Neuron (in vitro differentiated cells): ENCODE measurements around the gene PDXP.
"Not testable (repeated sequence)": the region's sequence is repeated elsewhere in the genome, so short reads cannot be mapped to it uniquely, and the experiment has no call there.

Experiments used
- H2AFZ ChIP-seq: one replicate; pipeline ENCODE4 v1.6.1; 2013; ENCODE audit warnings: low read depth, mild to moderate bottlenecking, inconsistent platforms, low read length, moderate library complexity
- H3K27me3 ChIP-seq: one replicate; pipeline ENCODE4 v1.6.1; 2013; ENCODE audit warnings: low read length; ENCODE audit not compliant: insufficient read depth
- H3K36me3 ChIP-seq: one replicate; pipeline ENCODE4 v1.6.1; 2013; ENCODE audit warnings: low read length; ENCODE audit not compliant: insufficient read depth
- H3K4me1 ChIP-seq: one replicate; pipeline ENCODE4 v1.6.1; 2013; ENCODE audit warnings: low read length; ENCODE audit not compliant: insufficient read depth
- H3K4me3 ChIP-seq: 2 replicates; pipeline ENCODE4 v1.5.1; 2013; ENCODE audit warnings: mild to moderate bottlenecking, low read length, moderate library complexity
- H3K9me3 ChIP-seq: one replicate; pipeline ENCODE4 v1.6.1; 2013; ENCODE audit warnings: low read length

Gene PDXP

GRCh38 chr22:37686002-37686982, 27.8 kb downstream of the PDXP start, which contains the start of gene NOL12:
Gene NOL12 (plus strand): TSS chr22:37686343. CDS start chr22:37686393, 50 bp downstream.
- no peaks in the 10 kb centered on the region for H3K27me3 ChIP-seq
- peaks cover 14% of the 10 kb centered on the region for H3K36me3 ChIP-seq
- no peaks in the 10 kb centered on the region for H3K9me3 ChIP-seq
- peak within 1 kb of the TSS; percentile 80 for H3K4me3 ChIP-seq
- peaks cover 3% of the 10 kb centered on the region for H3K4me1 ChIP-seq
- H2AFZ ChIP-seq = peak within 1 kb of the TSS; percentile 78

GRCh38 chr22:37690407-37690806, 31.9 kb downstream of the PDXP start:
- H3K4me3 ChIP-seq = no peak overlapping the region
- no peaks in the 10 kb centered on the region for H3K27me3 ChIP-seq
- no peak overlapping the region for H2AFZ ChIP-seq
- no peaks in the 10 kb centered on the region for H3K9me3 ChIP-seq
- peaks cover 5% of the 10 kb centered on the region for H3K4me1 ChIP-seq
- H3K36me3 ChIP-seq = peaks cover 24% of the 10 kb centered on the region

DNA sequence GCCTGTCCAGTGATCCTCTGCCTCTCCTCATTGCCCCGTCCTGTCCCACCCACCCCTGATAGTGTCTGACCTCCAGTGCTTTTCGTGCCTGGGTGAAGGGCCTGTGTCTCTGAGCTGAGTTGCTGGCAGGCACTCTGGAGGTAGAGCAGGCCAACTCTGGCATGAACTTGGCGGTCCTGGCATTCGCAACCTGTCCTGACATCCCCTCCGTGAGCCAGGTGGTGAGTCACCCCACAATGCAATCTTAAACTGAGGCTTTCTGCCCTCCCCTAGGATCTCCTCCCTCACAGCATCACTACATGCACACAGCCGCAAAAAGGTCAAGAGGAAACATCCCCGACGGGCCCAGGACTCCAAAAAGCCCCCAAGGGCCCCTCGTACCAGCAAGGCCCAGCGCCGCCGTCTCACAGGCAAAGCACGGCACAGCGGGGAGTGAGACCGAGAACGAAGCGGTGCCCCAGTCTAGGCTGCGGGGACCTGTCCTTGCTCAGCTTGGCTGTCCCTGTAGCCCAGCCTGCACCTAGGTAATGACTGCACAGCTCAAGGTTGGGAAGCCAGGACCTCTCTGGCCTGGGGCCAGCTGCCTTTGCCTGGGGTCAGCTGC, 32.5 kb downstream of the PDXP start:
- peaks cover 24% of the 10 kb centered on the region for H3K36me3 ChIP-seq
- no peak overlapping the region for H3K4me3 ChIP-seq
- H2AFZ ChIP-seq = no peak overlapping the region
- H3K27me3 ChIP-seq = no peaks in the 10 kb centered on the region
- H3K4me1 ChIP-seq = peaks cover 11% of the 10 kb centered on the region
- no peaks in the 10 kb centered on the region for H3K9me3 ChIP-seq

- no peak overlapping the region for H3K4me3 ChIP-seq
- no peaks in the 10 kb centered on the region for H3K9me3 ChIP-seq
- H2AFZ ChIP-seq = no peak overlapping the region
- peaks cover 19% of the 10 kb centered on the region for H3K4me1 ChIP-seq
- peaks cover 24% of the 10 kb centered on the region for H3K36me3 ChIP-seq
- H3K27me3 ChIP-seq = no peaks in the 10 kb centered on the region
Measured at GRCh38 chr22:37692627-37693285, 34.2 kb downstream of the PDXP start.

- not testable (repeated sequence) for H3K4me3 ChIP-seq, H3K9me3 ChIP-seq, H3K27me3 ChIP-seq, H2AFZ ChIP-seq
- H3K4me1 ChIP-seq = peaks cover 19% of the 10 kb centered on the region
- peaks cover 17% of the 10 kb centered on the region for H3K36me3 ChIP-seq
Measured at GRCh38 chr22:37694131-37694530, 35.6 kb downstream of the PDXP start.

GRCh38 chr22:37696260-37696656, 37.7 kb downstream of the PDXP start:
- not testable (repeated sequence) for H3K27me3 ChIP-seq, H2AFZ ChIP-seq, H3K9me3 ChIP-seq
- Histone ChIP-seq H3K36me3 (peaks cover 15% of the 10 kb centered on the region), H3K4me3 (peak overlapping the region; percentile 11), H3K4me1 (peaks cover 19% of the 10 kb centered on the region)

DNA sequence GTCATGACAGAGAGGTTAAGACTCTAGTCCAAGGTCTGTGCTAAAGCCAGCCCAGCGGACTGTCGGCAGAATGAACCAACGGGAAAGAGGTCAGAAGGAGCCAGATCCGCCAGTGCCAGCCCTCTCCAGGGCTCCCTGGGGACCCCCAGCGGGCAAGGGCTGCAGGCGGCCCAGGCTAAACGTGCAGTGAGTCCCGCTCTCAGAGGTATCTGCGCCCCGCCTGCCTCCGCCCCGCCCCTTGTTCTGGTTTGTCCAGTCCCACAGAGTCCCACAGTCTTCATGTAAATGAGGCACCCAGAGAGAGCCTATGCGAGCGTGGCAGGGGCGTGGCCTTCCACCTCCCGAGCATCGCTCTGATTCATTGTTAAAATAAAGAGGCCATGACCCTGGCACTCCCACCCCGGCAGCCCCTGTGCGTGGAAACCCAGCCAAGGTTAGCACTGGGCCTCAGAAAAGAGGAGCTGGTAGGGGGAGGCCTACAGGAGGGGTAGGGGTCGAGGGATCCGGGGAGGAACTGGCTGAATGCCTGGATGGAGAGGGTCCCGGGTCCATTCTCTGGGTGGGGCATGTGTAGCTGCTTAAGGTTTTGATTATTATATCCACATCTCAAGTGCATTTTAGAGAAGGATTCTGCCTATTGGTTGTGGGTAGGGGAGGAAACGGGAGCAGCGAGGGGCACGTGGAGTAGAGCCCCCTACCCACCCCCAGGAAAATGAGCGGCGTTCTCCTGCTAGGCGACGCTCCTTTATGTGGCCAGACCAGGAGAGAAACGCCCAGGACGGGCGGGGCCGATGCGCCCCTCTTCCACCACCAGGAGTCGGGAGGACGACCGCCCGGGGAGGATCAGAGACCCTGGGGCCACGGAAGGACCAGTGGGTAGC, 38.4 kb downstream of the PDXP start, which contains the start of gene TRIOBP:
Gene TRIOBP (plus strand): TSS at position 392 of the 881 bp plus-strand sequence. CDS start 4,318 bp downstream, outside the sequence.
- Histone ChIP-seq H3K4me1 (peaks cover 19% of the 10 kb centered on the region), H3K27me3 (no peaks in the 10 kb centered on the region), H3K4me3 (peak within 1 kb of the TSS; percentile 40), H3K9me3 (no peaks in the 10 kb centered on the region), H2AFZ (peak within 1 kb of the TSS; percentile 42), H3K36me3 (peaks cover 12% of the 10 kb centered on the region)

DNA sequence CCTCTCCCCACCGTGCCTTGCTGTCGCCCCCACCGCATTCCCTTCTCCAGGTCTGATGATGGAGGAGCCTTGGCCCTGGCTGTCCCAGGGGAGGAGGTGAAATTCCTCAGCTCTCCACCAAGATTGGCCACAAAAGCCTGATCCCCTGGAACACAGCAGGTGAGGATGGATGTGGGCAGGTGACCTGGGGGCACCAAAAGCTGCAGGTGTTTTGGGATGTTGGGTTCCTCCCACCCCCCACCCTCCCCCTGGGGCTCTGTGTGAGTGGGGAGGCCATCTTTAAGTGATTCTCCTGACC, 39.0 kb downstream of the PDXP start:
- peaks cover 12% of the 10 kb centered on the region for H3K36me3 ChIP-seq
- H3K4me3 ChIP-seq = peak overlapping the region; percentile 40
- peaks cover 19% of the 10 kb centered on the region for H3K4me1 ChIP-seq
- H3K9me3 ChIP-seq = no peaks in the 10 kb centered on the region
- peak overlapping the region; percentile 42 for H2AFZ ChIP-seq
- no peaks in the 10 kb centered on the region for H3K27me3 ChIP-seq

- Histone ChIP-seq H3K27me3 (no peaks in the 10 kb centered on the region), H2AFZ (no peak overlapping the region), H3K36me3 (peaks cover 17% of the 10 kb centered on the region), H3K4me3 (no peak overlapping the region), H3K9me3 (no peaks in the 10 kb centered on the region), H3K4me1 (peaks cover 9% of the 10 kb centered on the region)
Measured at GRCh38 chr22:37701141-37701786, 42.7 kb downstream of the PDXP start.

- H2AFZ ChIP-seq = no peak overlapping the region
- H3K4me1 ChIP-seq = no peaks in the 10 kb centered on the region
- H3K4me3 ChIP-seq = no peak overlapping the region
- H3K36me3 ChIP-seq = peaks cover 20% of the 10 kb centered on the region
- H3K9me3 ChIP-seq = no peaks in the 10 kb centered on the region
- H3K27me3 ChIP-seq = no peaks in the 10 kb centered on the region
Measured at GRCh38 chr22:37703906-37704305, 45.4 kb downstream of the PDXP start.

DNA sequence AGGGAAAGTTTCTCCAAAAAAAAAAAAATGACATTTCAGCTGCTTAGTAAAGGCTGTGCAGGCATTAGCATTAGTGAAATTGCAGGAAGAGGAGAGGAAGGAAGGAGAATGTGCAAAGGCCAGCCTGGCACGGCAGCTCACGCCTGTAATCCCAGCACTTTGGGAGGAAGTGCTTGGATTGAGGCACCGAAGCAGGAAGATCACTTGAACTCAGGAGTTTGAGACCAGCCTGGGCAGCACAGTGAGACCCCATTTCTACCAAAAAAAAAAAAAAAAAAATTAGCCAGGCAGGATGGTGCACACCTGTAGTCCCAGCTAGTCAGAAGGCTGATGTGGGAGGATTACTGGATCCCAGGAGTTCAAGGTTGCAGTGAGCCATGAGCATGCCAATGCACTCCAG, 46.1 kb downstream of the PDXP start:
- no peak overlapping the region for H3K4me3 ChIP-seq
- H3K9me3 ChIP-seq = no peaks in the 10 kb centered on the region
- peaks cover 20% of the 10 kb centered on the region for H3K36me3 ChIP-seq
- H2AFZ ChIP-seq = no peak overlapping the region
- no peaks in the 10 kb centered on the region for H3K27me3 ChIP-seq
- H3K4me1 ChIP-seq = no peaks in the 10 kb centered on the region

DNA sequence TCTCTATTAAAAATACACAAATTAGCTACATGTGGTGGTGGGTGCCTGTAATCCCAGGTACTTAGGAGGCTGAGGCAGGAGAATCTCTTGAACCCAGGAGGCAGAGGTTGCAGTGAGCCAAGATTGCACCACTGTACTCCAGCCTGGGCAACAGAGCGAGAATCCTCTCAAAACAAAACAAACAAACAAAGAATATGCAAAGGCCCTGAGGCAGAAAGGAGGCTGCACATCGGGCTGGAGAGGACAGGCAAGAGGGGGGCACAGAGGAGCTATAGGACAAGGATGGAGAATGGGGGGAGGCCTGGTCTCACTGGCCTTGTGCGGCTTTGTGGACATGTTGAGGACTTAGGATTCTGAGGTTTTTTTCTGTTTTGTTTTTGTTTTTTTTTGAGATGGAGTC, 46.7 kb downstream of the PDXP start:
- H3K27me3 ChIP-seq = no peaks in the 10 kb centered on the region
- H3K9me3 ChIP-seq = no peaks in the 10 kb centered on the region
- H3K4me3 ChIP-seq = no peak overlapping the region
- H3K36me3 ChIP-seq = peaks cover 20% of the 10 kb centered on the region
- H2AFZ ChIP-seq = no peak overlapping the region
- H3K4me1 ChIP-seq = no peaks in the 10 kb centered on the region
